ENCODE data around the gene E4F1. TPM values are rescaled to one million over a fixed set of nuclear protein-coding genes. Genes with fewer than 3 reads are reported as not detected.
"Not testable (repeated sequence)": the region's sequence is repeated elsewhere in the genome, so short reads cannot be mapped to it uniquely, and the experiment has no call there.

E4F1 gene
- total RNA-seq, 1 experiment from 2014 or later, result 14.8 TPM

GRCh38 chr16:2237102-2237482 is 13.7 kb downstream of the E4F1 start:
- no peaks in the 10 kb centered on the region for H3K4me1 ChIP-seq (ENCODE audit: low read length)
- H3K36me3 ChIP-seq (ENCODE audit: insufficient read depth, low read length), result no peaks in the 10 kb centered on the region; the same call in 1 of the 2 replicates
- no peak overlapping the region for H3K4me2 ChIP-seq (ENCODE audit: low read depth, low read length, poor library complexity, severe bottlenecking)

GRCh38 chr16:2237493-2238149 is 14.2 kb downstream of the E4F1 start:
- Histone ChIP-seq H3K79me2 (ENCODE audit: low read length) (no peaks in the 10 kb centered on the region), H3K9ac (ENCODE audit: low read length) (no peak overlapping the region), H3K9me2 (replicated peaks; ENCODE audit: insufficient read depth, low read length) (no peaks in the 10 kb centered on the region), H3K4me2 (ENCODE audit: low read depth, low read length, poor library complexity, severe bottlenecking) (no peak overlapping the region), H3K4me3 (ENCODE audit: low read length) (no peak overlapping the region), H3K27ac (ENCODE audit: low read length) (no peak overlapping the region), H3K4me1 (ENCODE audit: low read length) (no peaks in the 10 kb centered on the region), H4K20me1 (ENCODE audit: insufficient read depth, low read depth, low read length) (0 out of 2 replicates have a peak, but pooled peaks cover 3% of the 10 kb centered on the region), H3K9me3 (ENCODE audit: low read length) (no peaks in the 10 kb centered on the region), H2AFZ (ENCODE audit: low read length) (no peak overlapping the region), H3K27me3 (ENCODE audit: low read length) (no peaks in the 10 kb centered on the region), H3K36me3 (ENCODE audit: insufficient read depth, low read length) (peaks cover 3% of the 10 kb centered on the region)
- DNase-seq, result no peak

More at GRCh38 chr16:2237102-2237482, 13.7 kb downstream of the E4F1 start:
- Histone ChIP-seq H3K9ac (ENCODE audit: low read length) (no peak overlapping the region), H3K9me2 (replicated peaks; ENCODE audit: insufficient read depth, low read length) (no peaks in the 10 kb centered on the region), H2AFZ (ENCODE audit: low read length) (no peak overlapping the region), H4K20me1 (ENCODE audit: insufficient read depth, low read depth, low read length) (0 out of 2 replicates have a peak, but pooled peaks cover 3% of the 10 kb centered on the region), H3K9me3 (ENCODE audit: low read length) (no peaks in the 10 kb centered on the region), H3K79me2 (ENCODE audit: low read length) (no peaks in the 10 kb centered on the region), H3K4me3 (ENCODE audit: low read length) (no peak overlapping the region), H3K27me3 (ENCODE audit: low read length) (no peaks in the 10 kb centered on the region), H3K27ac (ENCODE audit: low read length) (no peak overlapping the region)
- no peak for DNase-seq

- DNase-seq, result peak; percentile 64
- Histone ChIP-seq H3K9ac (ENCODE audit: low read length) (no peak overlapping the region), H3K36me3 (ENCODE audit: insufficient read depth, low read length) (peaks cover 3% of the 10 kb centered on the region), H3K4me1 (ENCODE audit: low read length) (no peaks in the 10 kb centered on the region), H3K4me2 (ENCODE audit: low read depth, low read length, poor library complexity, severe bottlenecking) (no peak overlapping the region), H2AFZ (ENCODE audit: low read length) (no peak overlapping the region), H3K9me3 (ENCODE audit: low read length) (no peaks in the 10 kb centered on the region), H3K79me2 (ENCODE audit: low read length) (no peaks in the 10 kb centered on the region), H3K27me3 (ENCODE audit: low read length) (no peaks in the 10 kb centered on the region), H3K27ac (ENCODE audit: low read length) (no peak overlapping the region), H3K9me2 (replicated peaks; ENCODE audit: insufficient read depth, low read length) (no peaks in the 10 kb centered on the region), H4K20me1 (ENCODE audit: insufficient read depth, low read depth, low read length) (no peaks in the 10 kb centered on the region), H3K4me3 (ENCODE audit: low read length) (no peak overlapping the region)
Observed at GRCh38 chr16:2238150-2238837, 14.9 kb downstream of the E4F1 start.

GRCh38 chr16:2238838-2239675 is 15.7 kb downstream of the E4F1 start:
- Histone ChIP-seq H2AFZ (ENCODE audit: low read length) (no peak overlapping the region), H3K9ac (ENCODE audit: low read length) (no peak overlapping the region), H3K9me3 (ENCODE audit: low read length) (no peaks in the 10 kb centered on the region), H3K79me2 (ENCODE audit: low read length) (no peaks in the 10 kb centered on the region), H3K4me3 (ENCODE audit: low read length) (no peak overlapping the region), H3K4me2 (ENCODE audit: low read depth, low read length, poor library complexity, severe bottlenecking) (no peak overlapping the region), H3K27ac (ENCODE audit: low read length) (no peak overlapping the region), H3K4me1 (ENCODE audit: low read length) (no peaks in the 10 kb centered on the region), H4K20me1 (ENCODE audit: insufficient read depth, low read depth, low read length) (no peaks in the 10 kb centered on the region), H3K27me3 (ENCODE audit: low read length) (no peaks in the 10 kb centered on the region), H3K36me3 (ENCODE audit: insufficient read depth, low read length) (peaks cover 6% of the 10 kb centered on the region; the same call in 1 of the 2 replicates), H3K9me2 (replicated peaks; ENCODE audit: insufficient read depth, low read length) (no peaks in the 10 kb centered on the region)
- no peak for DNase-seq

- H3K4me3 ChIP-seq (ENCODE audit: low read length); DNase-seq; H2AFZ ChIP-seq (ENCODE audit: low read length); H3K27ac ChIP-seq (ENCODE audit: low read length); H3K4me2 ChIP-seq (ENCODE audit: low read depth, low read length, poor library complexity, severe bottlenecking); H3K36me3 ChIP-seq (ENCODE audit: insufficient read depth, low read length); H3K9ac ChIP-seq (ENCODE audit: low read length); H3K27me3 ChIP-seq (ENCODE audit: low read length); H3K79me2 ChIP-seq (ENCODE audit: low read length); H3K4me1 ChIP-seq (ENCODE audit: low read length); H3K9me2 ChIP-seq (replicated peaks; ENCODE audit: insufficient read depth, low read length); H3K9me3 ChIP-seq (ENCODE audit: low read length); H4K20me1 ChIP-seq (ENCODE audit: insufficient read depth, low read depth, low read length): not testable (repeated sequence)
Observed at GRCh38 chr16:2240331-2240730, 16.9 kb downstream of the E4F1 start.

- Histone ChIP-seq H3K9ac (ENCODE audit: low read length) (no peak overlapping the region), H3K79me2 (ENCODE audit: low read length) (no peaks in the 10 kb centered on the region), H3K36me3 (ENCODE audit: insufficient read depth, low read length) (peaks cover 9% of the 10 kb centered on the region), H3K4me2 (ENCODE audit: low read depth, low read length, poor library complexity, severe bottlenecking) (no peak overlapping the region), H2AFZ (ENCODE audit: low read length) (no peak overlapping the region), H4K20me1 (ENCODE audit: insufficient read depth, low read depth, low read length) (no peaks in the 10 kb centered on the region), H3K27ac (ENCODE audit: low read length) (no peak overlapping the region), H3K9me3 (ENCODE audit: low read length) (no peaks in the 10 kb centered on the region), H3K27me3 (ENCODE audit: low read length) (no peaks in the 10 kb centered on the region), H3K4me3 (ENCODE audit: low read length) (no peak overlapping the region), H3K9me2 (replicated peaks; ENCODE audit: insufficient read depth, low read length) (no peaks in the 10 kb centered on the region), H3K4me1 (ENCODE audit: low read length) (no peaks in the 10 kb centered on the region)
- no peak for DNase-seq
Observed at GRCh38 chr16:2242598-2242997, 19.2 kb downstream of the E4F1 start.

GRCh38 chr16:2243031-2243528 is 19.7 kb downstream of the E4F1 start:
- Histone ChIP-seq H3K27ac (ENCODE audit: low read length) (no peak overlapping the region), H2AFZ (ENCODE audit: low read length) (no peak overlapping the region), H3K79me2 (ENCODE audit: low read length) (no peaks in the 10 kb centered on the region), H4K20me1 (ENCODE audit: insufficient read depth, low read depth, low read length) (no peaks in the 10 kb centered on the region), H3K9me2 (replicated peaks; ENCODE audit: insufficient read depth, low read length) (no peaks in the 10 kb centered on the region), H3K4me1 (ENCODE audit: low read length) (no peaks in the 10 kb centered on the region), H3K27me3 (ENCODE audit: low read length) (no peaks in the 10 kb centered on the region), H3K4me3 (ENCODE audit: low read length) (no peak overlapping the region), H3K4me2 (ENCODE audit: low read depth, low read length, poor library complexity, severe bottlenecking) (no peak overlapping the region), H3K9ac (ENCODE audit: low read length) (no peak overlapping the region), H3K9me3 (ENCODE audit: low read length) (no peaks in the 10 kb centered on the region), H3K36me3 (ENCODE audit: insufficient read depth, low read length) (peaks cover 9% of the 10 kb centered on the region)
- peak; percentile 66 for DNase-seq

- Histone ChIP-seq H3K79me2 (ENCODE audit: low read length) (no peaks in the 10 kb centered on the region), H2AFZ (ENCODE audit: low read length) (no peak overlapping the region), H3K27ac (ENCODE audit: low read length) (no peak overlapping the region), H3K27me3 (ENCODE audit: low read length) (no peaks in the 10 kb centered on the region), H3K9ac (ENCODE audit: low read length) (no peak overlapping the region), H3K4me3 (ENCODE audit: low read length) (no peak overlapping the region), H3K9me2 (replicated peaks; ENCODE audit: insufficient read depth, low read length) (no peaks in the 10 kb centered on the region), H3K4me2 (ENCODE audit: low read depth, low read length, poor library complexity, severe bottlenecking) (no peak overlapping the region), H3K36me3 (ENCODE audit: insufficient read depth, low read length) (peaks cover 9% of the 10 kb centered on the region), H4K20me1 (ENCODE audit: insufficient read depth, low read depth, low read length) (no peaks in the 10 kb centered on the region), H3K4me1 (ENCODE audit: low read length) (no peaks in the 10 kb centered on the region), H3K9me3 (ENCODE audit: low read length) (no peaks in the 10 kb centered on the region)
- no peak for DNase-seq
Observed at GRCh38 chr16:2243781-2244180, 20.4 kb downstream of the E4F1 start.
